Endothelial cell of umbilical vein (primary cell): ENCODE results near the gene GPX8. TPM values are rescaled to one million over a fixed set of nuclear protein-coding genes. Genes with fewer than 3 reads are reported as not detected.

ENCODE experiments used
- BruUV-seq: library from RNA; stranded (reverse); fragments of 400-500 nt; replicated peaks from 2 replicates; lab custom pipeline; 2021; lab: Mats Ljungman, UMichigan
- CTCF ChIA-PET: fragments of 300-600, 350-600 bp; sonication (Branson Sonifier 250); formaldehyde crosslinking; loops from one replicate; lab custom pipeline; 2021; ENCODE audit warnings: antibody characterized with exemption, inconsistent platforms; lab: Charles Lee
- POLR2A ChIA-PET: fragments of 300-600, 350-600 bp; sonication (Branson Sonifier 250); formaldehyde crosslinking; loops from one replicate; lab custom pipeline; 2021; ENCODE audit warnings: antibody characterized with exemption, inconsistent platforms; lab: Charles Lee
- DNase-seq: peaks from one replicate; pipeline ENCODE4 v3.0.0-alpha.2; 2011; ENCODE audit warnings: low read depth, low spot score
- FAIRE-seq: peaks from 2 replicates; lab custom pipeline; 2011; peaks lifted over from hg19 to GRCh38; lab: Jason Lieb, UNC
- H2AFZ ChIP-seq: 2 replicates; pipeline ENCODE4 v1.6.0; 2012; ENCODE audit warnings: low read depth, low read length, control low read depth, inconsistent platforms
- H3K27ac ChIP-seq: 2 replicates; pipeline ENCODE4 v1.5.1; 2011; ENCODE audit warnings: low read depth, mild to moderate bottlenecking, control low read depth, low read length, moderate library complexity; ENCODE audit not compliant: insufficient read depth
- H3K27me3 ChIP-seq, 2 experiments: 2 replicates each; pipeline versions ENCODE4 v1.6.0 to v1.6.1; 2011; ENCODE audit warnings: low read length in 2 of 2, mixed read lengths in 1 of 2; ENCODE audit not compliant: control insufficient read depth in 2 of 2, insufficient read depth in 2 of 2
- H3K36me3 ChIP-seq, 2 experiments: 2 replicates in 1 of 2; 3 replicates in 1 of 2; pipeline ENCODE4 v1.5.1; 2011; ENCODE audit warnings: low read length in 2 of 2, mild to moderate bottlenecking in 1 of 2, moderate library complexity in 1 of 2; ENCODE audit not compliant: control insufficient read depth in 2 of 2, insufficient read depth in 2 of 2; ENCODE audit errors: extremely low read depth in 1 of 2
- H3K4me1 ChIP-seq: 3 replicates; pipeline ENCODE4 v1.5.1; 2011; ENCODE audit warnings: mild to moderate bottlenecking, low read length; ENCODE audit not compliant: control insufficient read depth, insufficient read depth; ENCODE audit errors: extremely low read depth
- H3K4me2 ChIP-seq: 2 replicates; pipeline ENCODE4 v1.6.1; 2011; ENCODE audit warnings: low read length, control low read depth, mixed read lengths; ENCODE audit not compliant: insufficient read depth
- H3K4me3 ChIP-seq, 3 experiments: fragments of 200-600 bp in 1 of 3; sonication (generic), shearing (Covaris generic) in 1 of 3; replicated peaks in 1 of 3; 2 replicates each; pipeline ENCODE4 v1.5.1; 2011 to 2016; ENCODE audit warnings: control low read depth in 3 of 3, low read length in 3 of 3, mild to moderate bottlenecking in 2 of 3, inconsistent platforms in 1 of 3, low read depth in 1 of 3, moderate library complexity in 1 of 3; ENCODE audit not compliant: insufficient read depth in 1 of 3
- H3K79me2 ChIP-seq: 2 replicates; pipeline ENCODE4 v1.6.0; 2012; ENCODE audit warnings: low read length, inconsistent platforms; ENCODE audit not compliant: control insufficient read depth, insufficient read depth
- H3K9ac ChIP-seq: replicated peaks from 2 replicates; pipeline ENCODE3; 2011; ENCODE audit warnings: low read length, control low read depth; ENCODE audit not compliant: insufficient read depth; ENCODE audit errors: extremely low read depth
- H3K9me1 ChIP-seq: replicated peaks from 3 replicates; pipeline ENCODE4 v1.6.0; 2011; ENCODE audit warnings: mild to moderate bottlenecking, low read length; ENCODE audit not compliant: control insufficient read depth, insufficient read depth; ENCODE audit errors: extremely low read depth
- H3K9me3 ChIP-seq: replicated peaks from 2 replicates; pipeline ENCODE4 v1.5.1; 2012; ENCODE audit warnings: low read length, inconsistent platforms; ENCODE audit not compliant: control insufficient read depth, insufficient read depth
- H4K20me1 ChIP-seq: replicated peaks from 2 replicates; pipeline ENCODE3; 2011; ENCODE audit warnings: mild to moderate bottlenecking, low read length; ENCODE audit not compliant: control insufficient read depth, insufficient read depth; ENCODE audit errors: extremely low read depth
- EZH2 ChIP-seq: IDR thresholded peaks from 2 replicates; pipeline ENCODE4 v1.6.1; 2012; ENCODE audit warnings: borderline replicate concordance, low read depth, mild to moderate bottlenecking, moderate library complexity, low read length, inconsistent platforms; ENCODE audit not compliant: severe bottlenecking
- FOS ChIP-seq: IDR thresholded peaks from 2 replicates; pipeline ENCODE4 v1.6.1; 2011; ENCODE audit warnings: mild to moderate bottlenecking, low read length, moderate library complexity, borderline replicate concordance; ENCODE audit not compliant: insufficient read depth
- GATA2 ChIP-seq: IDR thresholded peaks from 2 replicates; pipeline ENCODE4 v1.7.0; 2011; ENCODE audit warnings: low read depth, mild to moderate bottlenecking, moderate library complexity, mixed read lengths, low read length; ENCODE audit not compliant: insufficient read length, insufficient read depth
- JUN ChIP-seq: IDR thresholded peaks from 2 replicates; pipeline ENCODE4 v1.6.1; 2011; ENCODE audit warnings: borderline replicate concordance, low read depth; ENCODE audit not compliant: insufficient read length, insufficient read depth
- MYC ChIP-seq: IDR thresholded peaks from one replicate; pipeline ENCODE4 v1.6.1; 2011; ENCODE audit warnings: mild to moderate bottlenecking, low read depth, low read length
- POLR2A ChIP-seq: IDR thresholded peaks from 2 replicates; pipeline ENCODE4 v1.6.1; 2012; ENCODE audit warnings: low read depth, mild to moderate bottlenecking, control low read depth, low read length
- POLR2AphosphoS5 ChIP-seq: IDR thresholded peaks from 2 replicates; pipeline ENCODE4 v1.6.1; 2012; ENCODE audit warnings: low read depth, mild to moderate bottlenecking, control low read depth, low read length, moderate library complexity; ENCODE audit not compliant: insufficient read depth
- dilution Hi-C: fragments of 300-500 bp; cut with MboI; formaldehyde crosslinking; loops from one replicate; pipeline ENCODE4 v1.15.0; 2019; ENCODE audit warnings: low sequenced_read_pairs; ENCODE audit not compliant: extremely low pct_ligation_motif_present
- intact Hi-C: fragments of 100-400 bp; cut with micrococcal nuclease; formaldehyde crosslinking; loops from one replicate; pipeline ENCODE4 v1.10.0; 2022
- polyA plus RNA-seq, 4 experiments: library from polyadenylated mRNA; depleted of rRNA in 3 of 4; stranded (reverse) in 3 of 4; unstranded in 1 of 4; fragments of >200 nt; gene quantifications; 2 replicates each; pipeline versions ENCODE4 v1.2.1 to v1.2.3, GENCODE V29; 2011 to 2012; ENCODE audit warnings: missing spikeins in 1 of 4
- total RNA-seq: library from RNA; stranded (reverse); gene quantifications from 2 replicates; pipeline ENCODE4 v1.2.3, GENCODE V29; 2021
- TF ChIP-seq, protein P1 (sequence below), 2 donors: IDR thresholded peaks; 1 replicate in 1 of 2; 2 replicates in 1 of 2; pipeline ENCODE4 v1.5.1; 2011; ENCODE audit warnings: low read length in 2 of 2, mild to moderate bottlenecking in 2 of 2, moderate library complexity in 2 of 2, control low read depth in 1 of 2, inconsistent platforms in 1 of 2, low read depth in 1 of 2; ENCODE audit not compliant: insufficient read depth in 1 of 2; ENCODE audit errors: extremely low read depth in 1 of 2
- TF ChIP-seq, protein P2 (sequence below): IDR thresholded peaks from 2 replicates; pipeline ENCODE4 v1.6.1; 2011; ENCODE audit not compliant: insufficient read depth, insufficient read length

The GPX8 gene
- total and polyA plus RNA-seq, 2 donors (not counting 3 experiments of a cell fraction or from before 2014, with no cell fraction given) = 60.1 to 147 TPM

DNA sequence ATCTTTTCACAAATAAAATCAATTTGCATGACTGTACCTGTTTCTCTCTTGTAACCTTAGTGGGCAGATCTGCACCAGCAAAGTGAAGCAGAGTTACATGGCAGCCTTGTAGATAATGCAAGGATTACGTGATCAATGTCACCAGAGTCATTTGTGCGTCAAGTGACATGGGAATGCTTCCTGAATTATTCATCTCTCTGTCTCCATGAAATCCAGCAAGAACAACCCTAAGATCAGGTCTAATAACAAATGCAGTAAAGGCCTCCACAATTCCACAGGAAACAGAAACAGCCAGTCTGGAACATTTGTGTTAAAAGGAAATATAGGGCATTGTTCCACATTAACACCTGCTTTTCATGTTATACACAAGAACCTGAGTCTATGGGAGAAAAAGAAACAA lies 49.8 kb upstream of the GPX8 start:
- Histone ChIP-seq H3K4me1 (no peaks in the 10 kb centered on the region), H3K9ac (no peak overlapping the region), H3K27ac (no peak overlapping the region), H3K4me2 (no peak overlapping the region), H2AFZ (no peak overlapping the region), H3K9me1 (no peaks in the 10 kb centered on the region), H3K9me3 (no peaks in the 10 kb centered on the region), H3K36me3 (no peaks in the 10 kb centered on the region), H3K27me3 (no peaks in the 10 kb centered on the region), H3K4me3 (no peak overlapping the region), H3K79me2 (no peaks in the 10 kb centered on the region), H4K20me1 (no peaks in the 10 kb centered on the region)
- TF ChIP-seq FOS (no peak), GATA2 (no peak), JUN (no peak)
- TF ChIP-seq, protein P1, sequence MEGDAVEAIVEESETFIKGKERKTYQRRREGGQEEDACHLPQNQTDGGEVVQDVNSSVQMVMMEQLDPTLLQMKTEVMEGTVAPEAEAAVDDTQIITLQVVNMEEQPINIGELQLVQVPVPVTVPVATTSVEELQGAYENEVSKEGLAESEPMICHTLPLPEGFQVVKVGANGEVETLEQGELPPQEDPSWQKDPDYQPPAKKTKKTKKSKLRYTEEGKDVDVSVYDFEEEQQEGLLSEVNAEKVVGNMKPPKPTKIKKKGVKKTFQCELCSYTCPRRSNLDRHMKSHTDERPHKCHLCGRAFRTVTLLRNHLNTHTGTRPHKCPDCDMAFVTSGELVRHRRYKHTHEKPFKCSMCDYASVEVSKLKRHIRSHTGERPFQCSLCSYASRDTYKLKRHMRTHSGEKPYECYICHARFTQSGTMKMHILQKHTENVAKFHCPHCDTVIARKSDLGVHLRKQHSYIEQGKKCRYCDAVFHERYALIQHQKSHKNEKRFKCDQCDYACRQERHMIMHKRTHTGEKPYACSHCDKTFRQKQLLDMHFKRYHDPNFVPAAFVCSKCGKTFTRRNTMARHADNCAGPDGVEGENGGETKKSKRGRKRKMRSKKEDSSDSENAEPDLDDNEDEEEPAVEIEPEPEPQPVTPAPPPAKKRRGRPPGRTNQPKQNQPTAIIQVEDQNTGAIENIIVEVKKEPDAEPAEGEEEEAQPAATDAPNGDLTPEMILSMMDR (IDR thresholded peaks at IDR 0.05; ENCODE audit: extremely low read depth in 1 of 2, insufficient read depth in 1 of 2, low read depth in 1 of 2, low read length in 2 of 2) = no peak
- no TSS peak for BruUV-seq
- dilution Hi-C loops = no loop called here
- FAIRE-seq (no peak), DNase-seq (peak; percentile 65)
- intact Hi-C loops = no loop called here
- POLR2A ChIA-PET = no interaction called here
- CTCF ChIA-PET = no interaction called here

DNA sequence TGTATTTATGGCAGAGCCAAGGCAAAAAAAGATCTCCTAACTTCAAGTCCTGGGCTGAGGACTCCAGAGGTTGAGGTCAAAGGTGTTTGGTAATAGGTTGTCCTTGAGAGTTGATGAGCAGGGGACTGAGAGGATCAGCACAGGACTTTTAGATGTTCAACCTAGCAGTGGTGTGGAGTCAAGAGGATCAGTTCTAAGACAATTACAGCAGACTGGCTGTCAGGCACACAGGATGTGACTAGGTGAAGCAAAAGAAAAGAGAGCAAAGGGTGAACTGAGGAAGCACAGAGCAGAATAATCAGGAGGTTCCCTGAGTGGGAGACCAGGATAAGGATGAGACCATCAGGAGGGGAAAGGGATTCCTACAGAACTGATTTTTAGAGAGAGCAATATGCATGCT lies 46.6 kb upstream of the GPX8 start:
- Histone ChIP-seq H3K9me3 (no peaks in the 10 kb centered on the region), H3K27me3 (no peaks in the 10 kb centered on the region), H3K9me1 (no peaks in the 10 kb centered on the region), H3K4me3 (no peak overlapping the region), H3K27ac (no peak overlapping the region), H3K79me2 (no peaks in the 10 kb centered on the region), H3K36me3 (no peaks in the 10 kb centered on the region), H3K4me2 (no peak overlapping the region), H2AFZ (no peak overlapping the region), H4K20me1 (no peaks in the 10 kb centered on the region), H3K4me1 (no peaks in the 10 kb centered on the region), H3K9ac (no peak overlapping the region)
- ChIA-PET POLR2A (no interaction called here), CTCF (no interaction called here)
- DNase-seq (no peak), FAIRE-seq (no peak)
- intact Hi-C loops (no loop called here), dilution Hi-C loops (no loop called here)
- TF ChIP-seq JUN (no peak), GATA2 (no peak), MYC (no peak), EZH2 (no peak), POLR2A (no peak), FOS (no peak), POLR2AphosphoS5 (no peak)
- TF ChIP-seq, protein P1 (IDR thresholded peaks at IDR 0.05; ENCODE audit: extremely low read depth in 1 of 2, insufficient read depth in 1 of 2, low read depth in 1 of 2, low read length in 2 of 2) = no peak
- TF ChIP-seq, protein P2, sequence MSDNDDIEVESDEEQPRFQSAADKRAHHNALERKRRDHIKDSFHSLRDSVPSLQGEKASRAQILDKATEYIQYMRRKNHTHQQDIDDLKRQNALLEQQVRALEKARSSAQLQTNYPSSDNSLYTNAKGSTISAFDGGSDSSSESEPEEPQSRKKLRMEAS = no peak
- BruUV-seq = no TSS peak
